Smooth muscle cell (in vitro differentiated cells): Measurements from ENCODE around the gene PM20D2. TPM values are rescaled to one million over a fixed set of nuclear protein-coding genes. Genes with fewer than 3 reads are reported as not detected.

Source experiments
- DNase-seq: peaks from one replicate; lab custom pipeline; 2025; ENCODE audit not compliant: unreplicated experiment; lab: John Stamatoyannopoulos, UW
- H2AFZ ChIP-seq: fragments of 200-600 bp; sonication (generic); 2 replicates; pipeline ENCODE4 v1.6.0; 2016; ENCODE audit warnings: antibody characterized with exemption, low read depth, mild to moderate bottlenecking
- H3F3A ChIP-seq: fragments of 200-600 bp; sonication (generic); 2 replicates; pipeline ENCODE4 v1.6.0; 2017; ENCODE audit warnings: antibody characterized with exemption, low read depth
- H3K27ac ChIP-seq: fragments of 200-600 bp; sonication (generic); 2 replicates; pipeline ENCODE4 v1.5.1; 2016; ENCODE audit warnings: low read depth, mild to moderate bottlenecking
- H3K27me3 ChIP-seq: fragments of 200-600 bp; sonication (generic); 2 replicates; pipeline ENCODE4 v1.6.1; 2016; ENCODE audit warnings: low read depth, mild to moderate bottlenecking
- H3K36me3 ChIP-seq: fragments of 200-600 bp; sonication (generic); 2 replicates; pipeline ENCODE4 v1.5.1; 2016; ENCODE audit warnings: low read depth
- H3K4me1 ChIP-seq: fragments of 200-600 bp; sonication (generic); 2 replicates; pipeline ENCODE4 v1.5.1; 2016; ENCODE audit warnings: low read depth
- H3K4me2 ChIP-seq: fragments of 200-600 bp; sonication (generic); 2 replicates; pipeline ENCODE4 v1.6.0; 2016; ENCODE audit warnings: mild to moderate bottlenecking
- H3K4me3 ChIP-seq: fragments of 200-600 bp; sonication (generic); 2 replicates; pipeline ENCODE4 v1.5.1; 2016; ENCODE audit warnings: mild to moderate bottlenecking
- H3K79me2 ChIP-seq: fragments of 200-600 bp; sonication (generic); 2 replicates; pipeline ENCODE4 v1.6.0; 2016; ENCODE audit warnings: low read depth, mild to moderate bottlenecking
- H3K9ac ChIP-seq: fragments of 200-600 bp; sonication (generic); 2 replicates; pipeline ENCODE4 v1.6.0; 2016; ENCODE audit warnings: low read depth
- H3K9me3 ChIP-seq: fragments of 200-600 bp; sonication (generic); replicated peaks from 2 replicates; pipeline ENCODE4 v1.5.1; 2016; ENCODE audit warnings: low read depth
- H4K20me1 ChIP-seq: fragments of 200-600 bp; sonication (generic); 2 replicates; pipeline ENCODE4 v1.6.0; 2016; ENCODE audit warnings: low read depth
- WGBS: methylation state at CpG from one replicate; pipeline ENCODE4 v1.1.7; 2016; ENCODE audit warnings: low lambda C conversion rate; 5-methylcytosine and 5-hydroxymethylcytosine counted together
- polyA plus RNA-seq: library from polyadenylated mRNA; unstranded; fragments of >200 nt; fragmentation: Nextera tagmentation; extraction: Ambion mirVana; gene quantifications from 2 replicates; pipeline ENCODE4 v1.2.1, GENCODE V29; 2016
- total RNA-seq: library from RNA; depleted of rRNA; stranded (reverse); fragments of >200 nt; gene quantifications from 2 replicates; pipeline ENCODE4 v1.2.3, GENCODE V29; 2014
- TF ChIP-seq, protein P1 (sequence below): fragments of 200-600 bp; sonication (generic); IDR thresholded peaks from 2 replicates; pipeline ENCODE4 v1.5.1; 2017; ENCODE audit warnings: borderline replicate concordance, mild to moderate bottlenecking, antibody characterized with exemption; ENCODE audit not compliant: insufficient read depth, poor library complexity, severe bottlenecking

The PM20D2 gene
- total and polyA plus RNA-seq, 2 experiments from 2014 or later: 4.8 to 7.8 TPM

DNA sequence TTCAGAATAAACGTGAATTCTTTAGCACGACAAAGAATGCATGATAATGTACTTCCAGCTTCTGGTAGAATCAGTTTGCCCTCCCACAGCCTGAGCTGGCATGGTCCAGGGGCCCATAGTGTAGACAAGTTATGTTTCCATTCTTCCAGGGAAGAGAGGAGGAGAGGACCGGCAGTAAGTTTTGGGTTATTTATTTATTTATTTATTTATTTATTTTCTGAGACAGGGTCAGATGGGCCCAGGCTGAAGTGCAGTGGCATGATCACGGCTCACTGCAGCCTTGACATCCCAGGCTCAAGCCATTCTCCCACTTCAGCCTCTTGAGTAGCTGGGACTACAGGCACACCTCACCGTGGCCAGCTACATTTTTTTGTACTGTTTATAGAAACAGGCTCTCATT is 66.6 kb downstream of the PM20D2 start:
- Histone ChIP-seq H4K20me1 (no peaks in the 10 kb centered on the region), H3K27me3 (no peaks in the 10 kb centered on the region), H2AFZ (no peak overlapping the region), H3K4me1 (peaks cover 5% of the 10 kb centered on the region), H3K4me2 (no peak overlapping the region), H3F3A (no peaks in the 10 kb centered on the region), H3K9me3 (no peaks in the 10 kb centered on the region), H3K36me3 (no peaks in the 10 kb centered on the region), H3K27ac (no peak overlapping the region), H3K9ac (no peak overlapping the region), H3K79me2 (no peaks in the 10 kb centered on the region), H3K4me3 (no peak overlapping the region)
- TF ChIP-seq, protein P1, sequence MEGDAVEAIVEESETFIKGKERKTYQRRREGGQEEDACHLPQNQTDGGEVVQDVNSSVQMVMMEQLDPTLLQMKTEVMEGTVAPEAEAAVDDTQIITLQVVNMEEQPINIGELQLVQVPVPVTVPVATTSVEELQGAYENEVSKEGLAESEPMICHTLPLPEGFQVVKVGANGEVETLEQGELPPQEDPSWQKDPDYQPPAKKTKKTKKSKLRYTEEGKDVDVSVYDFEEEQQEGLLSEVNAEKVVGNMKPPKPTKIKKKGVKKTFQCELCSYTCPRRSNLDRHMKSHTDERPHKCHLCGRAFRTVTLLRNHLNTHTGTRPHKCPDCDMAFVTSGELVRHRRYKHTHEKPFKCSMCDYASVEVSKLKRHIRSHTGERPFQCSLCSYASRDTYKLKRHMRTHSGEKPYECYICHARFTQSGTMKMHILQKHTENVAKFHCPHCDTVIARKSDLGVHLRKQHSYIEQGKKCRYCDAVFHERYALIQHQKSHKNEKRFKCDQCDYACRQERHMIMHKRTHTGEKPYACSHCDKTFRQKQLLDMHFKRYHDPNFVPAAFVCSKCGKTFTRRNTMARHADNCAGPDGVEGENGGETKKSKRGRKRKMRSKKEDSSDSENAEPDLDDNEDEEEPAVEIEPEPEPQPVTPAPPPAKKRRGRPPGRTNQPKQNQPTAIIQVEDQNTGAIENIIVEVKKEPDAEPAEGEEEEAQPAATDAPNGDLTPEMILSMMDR: no peak
- DNase-seq: no peak
- 46% methylated on average over 5 of the region's 5 CpGs for WGBS

- Histone ChIP-seq H3K9ac (no peak overlapping the region), H4K20me1 (no peaks in the 10 kb centered on the region), H3K36me3 (no peaks in the 10 kb centered on the region), H3K9me3 (no peaks in the 10 kb centered on the region), H3K4me3 (no peak overlapping the region), H3K27ac (no peak overlapping the region), H3K27me3 (no peaks in the 10 kb centered on the region), H3F3A (no peaks in the 10 kb centered on the region), H3K4me2 (no peak overlapping the region), H3K79me2 (no peaks in the 10 kb centered on the region), H2AFZ (no peak overlapping the region), H3K4me1 (peaks cover 9% of the 10 kb centered on the region)
- TF ChIP-seq, protein P1: no peak
- DNase-seq: no peak
These were observed 68.3 kb downstream of the PM20D2 start for GRCh38 chr6:89214197-89214596.

Other genes with a start within 250 kb of the PM20D2 start
- gene RNGTT, start 182.4 kb upstream of the PM20D2 start, total RNA-seq: 22.7 and 28.5 TPM in 2 replicates
- 7.5 and 8.7 TPM in 2 replicates for gene RNGTT, start 182.4 kb upstream of the PM20D2 start, polyA plus RNA-seq
- gene PNRC1, start 65.3 kb upstream of the PM20D2 start, total RNA-seq: 188 and 202 TPM in 2 replicates
- gene PNRC1, start 65.3 kb upstream of the PM20D2 start, polyA plus RNA-seq: 183 and 198 TPM in 2 replicates
- 5.3 and 7.2 TPM in 2 replicates for gene SRSF12, start 28.0 kb upstream of the PM20D2 start, total RNA-seq
- gene SRSF12, start 28.0 kb upstream of the PM20D2 start, polyA plus RNA-seq: 5.6 and 5.8 TPM in 2 replicates
- gene GABRR1, start 71.3 kb downstream of the PM20D2 start, total RNA-seq: 0.22 TPM in 1 of 2 replicates, not detected in the other
- not detected in 2 replicates for gene GABRR1, start 71.3 kb downstream of the PM20D2 start, polyA plus RNA-seq
- 0.49 and 3.2 TPM in 2 replicates for gene GABRR2, start 169.2 kb downstream of the PM20D2 start, total RNA-seq
- 0.24 and 0.50 TPM in 2 replicates for gene GABRR2, start 169.2 kb downstream of the PM20D2 start, polyA plus RNA-seq
- 130 and 131 TPM in 2 replicates for gene UBE2J1, start 206.7 kb downstream of the PM20D2 start, total RNA-seq
- gene UBE2J1, start 206.7 kb downstream of the PM20D2 start, polyA plus RNA-seq: 65.7 and 85.5 TPM in 2 replicates